Measurements from ENCODE around the gene SYTL5.

The SYTL5 gene

DNA sequence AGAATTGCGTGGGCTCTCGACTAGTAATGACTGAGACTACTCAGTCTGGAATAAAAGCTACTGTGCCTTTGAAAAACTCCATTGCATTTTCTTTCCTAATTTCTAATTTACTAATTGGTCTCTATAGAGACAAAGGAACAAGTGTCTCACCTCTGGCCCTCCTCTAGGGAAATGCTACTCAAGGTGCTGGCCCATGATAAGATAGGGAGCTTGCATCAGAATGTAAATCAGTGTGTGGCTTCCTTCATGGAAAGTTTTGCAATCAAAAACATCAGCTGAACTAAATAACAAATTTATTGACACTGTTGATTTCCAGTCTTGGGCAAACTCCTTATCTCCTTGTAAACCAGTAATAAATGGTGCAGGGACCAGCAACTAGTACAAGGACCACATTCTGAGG is 132.5 kb downstream of the SYTL5 start:
- Histone ChIP-seq H3K9me3 (ENCODE audit: control insufficient read depth, low read length) (no peaks in the 10 kb centered on the region), H3K27ac (ENCODE audit: low read depth, low read length, severe bottlenecking) (no peak overlapping the region), H3K4me3 (ENCODE audit: extremely low read depth, insufficient read depth, low read length, poor library complexity, severe bottlenecking) (no peak overlapping the region), H3K36me3 (ENCODE audit: control insufficient read depth, insufficient read depth, low read length) (no peaks in the 10 kb centered on the region), H3K4me1 (ENCODE audit: control insufficient read depth, insufficient read depth, low read length, poor library complexity, severe bottlenecking) (no peaks in the 10 kb centered on the region)
- 100% methylated on average over 2 of the region's 2 CpGs; no CpG with 5 or more reads in 1 of the 2 experiments for WGBS, 2 experiments (ENCODE audit: insufficient coverage in 2 of 2)

DNA sequence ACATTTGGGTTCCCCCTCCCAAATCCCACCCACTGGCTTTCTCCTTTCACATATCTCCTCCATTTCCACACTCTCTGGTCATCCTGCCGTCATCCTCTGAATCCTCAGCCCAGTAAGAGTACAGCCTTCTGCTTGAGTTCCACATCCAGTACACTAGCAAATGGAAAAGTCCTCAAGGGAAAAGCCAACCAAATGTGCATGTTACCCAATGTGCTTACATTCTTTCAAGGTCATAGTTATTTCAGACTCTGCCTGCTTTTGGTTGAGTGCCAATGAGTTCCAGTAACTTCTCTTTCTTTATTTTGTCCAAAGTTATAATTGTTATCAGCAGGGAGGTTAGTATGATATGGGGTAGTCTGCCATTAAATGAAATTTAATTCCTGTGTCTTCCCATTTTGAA is 136.3 kb downstream of the SYTL5 start:
- no peak overlapping the region for H3K4me3 ChIP-seq (ENCODE audit: extremely low read depth, insufficient read depth, low read length, poor library complexity, severe bottlenecking)
- no peaks in the 10 kb centered on the region for H3K36me3 ChIP-seq (ENCODE audit: control insufficient read depth, insufficient read depth, low read length)
- WGBS, 2 experiments (ENCODE audit: insufficient coverage in 2 of 2): 50 to 57% methylated on average over 1 of the region's 1 CpG
- no peaks in the 10 kb centered on the region for H3K9me3 ChIP-seq (ENCODE audit: control insufficient read depth, low read length)
- no peak overlapping the region for H3K27ac ChIP-seq (ENCODE audit: low read depth, low read length, severe bottlenecking)
- H3K4me1 ChIP-seq (ENCODE audit: control insufficient read depth, insufficient read depth, low read length, poor library complexity, severe bottlenecking): no peaks in the 10 kb centered on the region

DNA sequence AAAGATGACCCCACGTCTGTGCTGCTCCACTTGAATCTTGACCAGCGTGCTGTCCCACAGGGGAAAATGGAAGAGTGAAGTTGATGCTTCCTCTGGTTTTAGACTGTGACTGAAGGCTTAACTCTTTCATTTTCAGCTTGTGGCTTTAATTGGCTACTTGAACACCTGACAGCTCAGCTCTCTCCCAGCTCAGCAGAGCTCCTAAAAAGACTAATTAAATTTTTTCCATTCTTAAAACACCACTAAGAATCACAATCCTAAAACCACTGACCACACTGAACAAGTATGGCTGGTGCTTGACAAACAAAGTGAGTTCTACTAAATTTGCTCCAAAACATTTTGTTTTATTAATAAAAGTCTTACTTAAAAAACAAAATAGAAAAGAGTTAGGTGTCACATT is 142.7 kb downstream of the SYTL5 start:
- Histone ChIP-seq H3K36me3 (ENCODE audit: control insufficient read depth, insufficient read depth, low read length) (peaks cover 4% of the 10 kb centered on the region), H3K4me1 (ENCODE audit: control insufficient read depth, insufficient read depth, low read length, poor library complexity, severe bottlenecking) (no peaks in the 10 kb centered on the region), H3K4me3 (ENCODE audit: extremely low read depth, insufficient read depth, low read length, poor library complexity, severe bottlenecking) (no peak overlapping the region), H3K9me3 (ENCODE audit: control insufficient read depth, low read length) (no peaks in the 10 kb centered on the region), H3K27ac (ENCODE audit: low read depth, low read length, severe bottlenecking) (no peak overlapping the region)
- no CpG with 5 or more reads among the region's 2 CpGs for WGBS, 2 experiments (ENCODE audit: insufficient coverage in 2 of 2)

DNA sequence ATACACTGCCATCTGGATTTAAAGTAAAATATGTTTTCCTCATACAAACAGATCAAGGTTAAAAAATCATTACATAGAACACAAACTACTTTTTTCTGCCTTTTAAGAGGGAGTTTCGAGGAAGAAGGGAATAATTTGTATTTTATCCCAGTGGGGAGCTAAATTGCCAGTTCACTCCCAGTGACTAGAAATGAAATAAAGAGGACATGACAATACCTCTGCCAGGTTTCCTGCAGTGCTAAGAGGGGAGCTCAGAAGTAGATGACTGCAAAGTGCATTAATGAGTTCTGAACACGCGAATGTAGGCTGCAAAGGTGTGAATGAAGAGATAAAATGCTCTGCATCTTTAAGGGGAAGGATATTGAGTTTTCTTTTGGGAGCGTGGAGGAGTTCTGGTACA is 144.6 kb downstream of the SYTL5 start:
- H3K4me3 ChIP-seq (ENCODE audit: extremely low read depth, insufficient read depth, low read length, poor library complexity, severe bottlenecking): no peak overlapping the region
- no peak overlapping the region for H3K27ac ChIP-seq (ENCODE audit: low read depth, low read length, severe bottlenecking)
- 79 to 89% methylated on average over 2 to 3 of the region's 4 CpGs for WGBS, 2 experiments (ENCODE audit: insufficient coverage in 2 of 2)
- H3K9me3 ChIP-seq (ENCODE audit: control insufficient read depth, low read length): no peaks in the 10 kb centered on the region
- H3K4me1 ChIP-seq (ENCODE audit: control insufficient read depth, insufficient read depth, low read length, poor library complexity, severe bottlenecking): no peaks in the 10 kb centered on the region
- H3K36me3 ChIP-seq (ENCODE audit: control insufficient read depth, insufficient read depth, low read length): peaks cover 7% of the 10 kb centered on the region

DNA sequence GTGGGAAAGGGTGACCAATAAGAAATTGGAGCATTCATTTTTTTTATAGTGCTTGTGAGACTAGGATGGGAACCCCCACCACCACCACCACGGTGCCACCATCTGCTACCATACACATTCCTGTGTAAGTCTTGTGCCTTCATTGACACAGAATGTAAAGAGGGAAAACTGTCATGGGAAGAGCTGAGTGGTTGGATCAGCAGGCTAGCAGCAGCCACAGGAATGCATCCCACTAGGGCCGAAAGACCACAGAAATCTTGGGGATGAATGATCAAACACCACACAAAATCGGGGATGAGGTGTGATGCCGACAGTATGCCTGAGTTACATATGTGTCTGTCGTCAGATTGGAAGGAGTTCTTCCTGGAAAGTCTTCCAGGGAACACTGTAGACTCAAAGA is 145.1 kb downstream of the SYTL5 start:
- H3K4me3 ChIP-seq (ENCODE audit: extremely low read depth, insufficient read depth, low read length, poor library complexity, severe bottlenecking): no peak overlapping the region
- H3K36me3 ChIP-seq (ENCODE audit: control insufficient read depth, insufficient read depth, low read length): peaks cover 7% of the 10 kb centered on the region
- WGBS, 2 experiments (ENCODE audit: insufficient coverage in 2 of 2): 83 to 100% methylated on average over 1 to 2 of the region's 5 CpGs
- H3K9me3 ChIP-seq (ENCODE audit: control insufficient read depth, low read length): no peaks in the 10 kb centered on the region
- no peaks in the 10 kb centered on the region for H3K4me1 ChIP-seq (ENCODE audit: control insufficient read depth, insufficient read depth, low read length, poor library complexity, severe bottlenecking)
- H3K27ac ChIP-seq (ENCODE audit: low read depth, low read length, severe bottlenecking): no peak overlapping the region

DNA sequence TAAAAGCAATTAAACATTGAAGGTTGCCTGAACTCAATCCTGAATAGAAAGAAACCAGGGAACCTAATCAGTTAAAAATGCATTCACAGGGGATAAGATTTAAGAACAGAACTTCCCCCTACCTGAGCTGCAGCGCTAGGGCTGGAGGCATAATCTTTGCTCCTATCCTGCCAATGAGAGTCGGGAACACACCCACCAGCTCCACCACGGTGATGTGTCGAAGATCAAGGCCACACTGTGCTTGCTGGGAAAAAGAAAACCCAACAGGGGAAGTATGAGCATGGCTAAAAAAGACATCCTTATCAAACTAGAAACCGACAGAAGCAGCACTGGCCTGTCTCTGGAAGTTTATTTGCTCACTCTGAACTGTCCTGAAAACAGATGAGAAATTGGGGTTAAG is 148.0 kb downstream of the SYTL5 start:
- Histone ChIP-seq H3K4me3 (ENCODE audit: extremely low read depth, insufficient read depth, low read length, poor library complexity, severe bottlenecking) (no peak overlapping the region), H3K36me3 (ENCODE audit: control insufficient read depth, insufficient read depth, low read length) (peaks cover 7% of the 10 kb centered on the region), H3K9me3 (ENCODE audit: control insufficient read depth, low read length) (no peaks in the 10 kb centered on the region), H3K27ac (ENCODE audit: low read depth, low read length, severe bottlenecking) (no peak overlapping the region), H3K4me1 (ENCODE audit: control insufficient read depth, insufficient read depth, low read length, poor library complexity, severe bottlenecking) (no peaks in the 10 kb centered on the region)
- 80% methylated on average over 1 of the region's 5 CpGs; no CpG with 5 or more reads in 1 of the 2 experiments for WGBS, 2 experiments (ENCODE audit: insufficient coverage in 2 of 2)

DNA sequence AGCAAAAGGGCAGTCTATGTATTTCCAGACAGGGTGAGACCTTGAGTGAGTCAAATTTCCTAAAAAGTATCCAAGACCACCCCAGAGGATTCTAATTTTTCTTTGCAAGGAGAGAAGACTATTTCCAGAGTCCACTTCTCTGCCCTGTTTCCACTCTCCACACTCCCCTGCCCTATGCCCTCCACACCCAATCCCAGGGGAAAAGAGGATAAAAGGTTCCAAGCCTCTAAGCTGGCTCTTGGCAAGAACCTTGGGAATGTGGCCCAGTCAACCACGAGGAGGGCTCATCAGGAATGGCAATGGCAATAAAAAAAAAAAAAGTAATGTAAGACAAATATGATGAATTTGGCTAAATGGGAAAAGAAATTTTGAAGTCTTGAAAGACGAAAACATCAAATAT is 148.5 kb downstream of the SYTL5 start:
- Histone ChIP-seq H3K9me3 (ENCODE audit: control insufficient read depth, low read length) (no peaks in the 10 kb centered on the region), H3K36me3 (ENCODE audit: control insufficient read depth, insufficient read depth, low read length) (peaks cover 4% of the 10 kb centered on the region), H3K27ac (ENCODE audit: low read depth, low read length, severe bottlenecking) (no peak overlapping the region), H3K4me3 (ENCODE audit: extremely low read depth, insufficient read depth, low read length, poor library complexity, severe bottlenecking) (no peak overlapping the region), H3K4me1 (ENCODE audit: control insufficient read depth, insufficient read depth, low read length, poor library complexity, severe bottlenecking) (no peaks in the 10 kb centered on the region)
- no CpG with 5 or more reads among the region's 2 CpGs for WGBS, 2 experiments (ENCODE audit: insufficient coverage in 2 of 2)

DNA sequence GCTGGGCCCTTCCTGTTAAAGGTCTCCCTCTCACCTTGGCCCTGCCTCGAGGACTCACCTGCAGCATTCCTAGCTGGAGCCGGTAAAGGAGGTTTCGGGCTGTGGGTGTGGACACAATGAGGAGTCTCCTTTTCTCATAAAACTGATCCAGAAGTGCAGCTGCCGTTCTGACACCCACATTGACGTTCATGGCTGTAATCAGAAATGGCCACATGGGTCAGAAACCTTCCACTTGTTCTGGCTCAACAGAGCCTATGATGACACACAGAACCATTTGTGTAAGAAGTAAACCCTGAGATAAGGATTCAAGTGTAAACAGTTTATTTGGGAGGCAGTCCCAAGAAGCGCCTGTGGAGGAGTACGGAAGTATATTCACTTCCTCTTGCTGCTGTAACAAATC is 150.5 kb downstream of the SYTL5 start:
- Histone ChIP-seq H3K36me3 (ENCODE audit: control insufficient read depth, insufficient read depth, low read length) (peaks cover 3% of the 10 kb centered on the region), H3K4me1 (ENCODE audit: control insufficient read depth, insufficient read depth, low read length, poor library complexity, severe bottlenecking) (no peaks in the 10 kb centered on the region), H3K9me3 (ENCODE audit: control insufficient read depth, low read length) (no peaks in the 10 kb centered on the region), H3K27ac (ENCODE audit: low read depth, low read length, severe bottlenecking) (no peak overlapping the region), H3K4me3 (ENCODE audit: extremely low read depth, insufficient read depth, low read length, poor library complexity, severe bottlenecking) (no peak overlapping the region)
- 96 to 100% methylated on average over 2 to 5 of the region's 7 CpGs for WGBS, 2 experiments (ENCODE audit: insufficient coverage in 2 of 2)

DNA sequence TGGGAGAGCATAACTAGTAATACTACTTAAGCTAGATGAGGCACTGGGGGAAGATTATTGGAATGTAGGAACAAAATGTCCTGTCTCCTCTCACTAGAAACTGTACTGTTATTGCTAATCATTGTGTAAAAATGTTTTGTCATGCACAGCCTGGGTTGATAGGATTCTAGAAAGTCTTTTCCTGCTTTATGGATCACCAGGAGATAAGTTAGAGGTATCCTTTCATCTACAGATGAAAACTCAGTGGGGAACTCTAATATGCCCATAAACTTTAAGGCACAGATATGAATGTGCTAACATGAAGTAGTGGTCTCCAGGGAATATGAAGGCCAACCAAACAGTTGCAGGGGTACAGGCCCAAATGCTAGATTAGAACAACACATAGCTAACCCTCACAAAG is 156.8 kb downstream of the SYTL5 start:
- Histone ChIP-seq H3K27ac (ENCODE audit: low read depth, low read length, severe bottlenecking) (no peak overlapping the region), H3K4me3 (ENCODE audit: extremely low read depth, insufficient read depth, low read length, poor library complexity, severe bottlenecking) (no peak overlapping the region), H3K9me3 (ENCODE audit: control insufficient read depth, low read length) (no peaks in the 10 kb centered on the region), H3K4me1 (ENCODE audit: control insufficient read depth, insufficient read depth, low read length, poor library complexity, severe bottlenecking) (no peaks in the 10 kb centered on the region), H3K36me3 (ENCODE audit: control insufficient read depth, insufficient read depth, low read length) (peaks cover 1% of the 10 kb centered on the region)

DNA sequence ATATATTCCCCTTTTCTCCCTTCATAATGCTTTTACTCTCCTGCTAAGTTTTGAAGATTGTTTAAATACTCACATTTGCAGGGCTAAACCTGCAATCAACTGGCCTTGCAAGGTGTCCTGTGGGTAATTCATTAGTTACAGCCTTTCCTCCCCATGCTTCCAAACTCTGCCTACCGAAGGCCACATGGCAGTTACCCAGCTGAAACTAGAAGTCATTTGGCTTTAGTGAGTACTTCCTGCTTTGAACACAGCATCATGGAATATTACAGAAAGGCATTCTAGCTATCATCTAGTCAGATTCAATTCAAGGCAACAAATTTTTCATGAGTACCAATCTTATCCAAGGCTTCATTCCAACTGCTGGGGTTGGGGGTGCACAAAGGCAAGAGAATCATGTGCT is 158.7 kb downstream of the SYTL5 start:
- H3K27ac ChIP-seq (ENCODE audit: low read depth, low read length, severe bottlenecking): no peak overlapping the region
- no peaks in the 10 kb centered on the region for H3K9me3 ChIP-seq (ENCODE audit: control insufficient read depth, low read length)
- H3K4me1 ChIP-seq (ENCODE audit: control insufficient read depth, insufficient read depth, low read length, poor library complexity, severe bottlenecking): no peaks in the 10 kb centered on the region
- H3K4me3 ChIP-seq (ENCODE audit: extremely low read depth, insufficient read depth, low read length, poor library complexity, severe bottlenecking): no peak overlapping the region
- H3K36me3 ChIP-seq (ENCODE audit: control insufficient read depth, insufficient read depth, low read length): peaks cover 3% of the 10 kb centered on the region
- no CpG with 5 or more reads among the region's 1 CpG for WGBS, 2 experiments (ENCODE audit: insufficient coverage in 2 of 2)

DNA sequence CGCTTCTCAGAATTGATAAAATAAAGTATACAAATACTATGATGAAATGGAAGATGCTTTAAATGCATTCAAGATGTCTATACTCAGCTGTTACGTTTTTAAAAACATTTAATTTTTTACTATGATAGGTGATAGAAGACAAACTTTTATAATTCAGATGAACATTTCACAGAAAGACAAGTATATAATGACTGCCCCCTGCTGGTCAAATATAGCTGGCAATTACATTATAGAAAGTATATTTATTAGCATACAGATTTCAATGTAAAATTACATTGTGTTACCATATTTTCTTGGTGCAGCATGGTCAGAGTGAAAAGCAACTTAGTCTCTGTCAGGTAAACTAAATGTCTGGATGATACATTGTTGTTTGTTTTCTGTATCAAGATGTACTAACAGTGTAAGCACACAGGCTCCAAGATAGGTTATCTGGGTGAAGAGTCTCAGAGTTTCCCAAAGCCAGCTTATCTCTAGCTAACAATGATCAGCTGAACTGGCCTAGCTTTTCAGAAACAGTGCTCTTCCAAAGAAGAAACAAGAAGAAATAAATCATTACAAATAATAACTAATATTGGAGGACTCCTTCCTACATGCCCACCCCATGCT is 160.2 kb downstream of the SYTL5 start:
- no peaks in the 10 kb centered on the region for H3K9me3 ChIP-seq (ENCODE audit: control insufficient read depth, low read length)
- no peak overlapping the region for H3K4me3 ChIP-seq (ENCODE audit: extremely low read depth, insufficient read depth, low read length, poor library complexity, severe bottlenecking)
- no peaks in the 10 kb centered on the region for H3K4me1 ChIP-seq (ENCODE audit: control insufficient read depth, insufficient read depth, low read length, poor library complexity, severe bottlenecking)
- peaks cover 3% of the 10 kb centered on the region for H3K36me3 ChIP-seq (ENCODE audit: control insufficient read depth, insufficient read depth, low read length)
- no peak overlapping the region for H3K27ac ChIP-seq (ENCODE audit: low read depth, low read length, severe bottlenecking)
- no CpG with 5 or more reads among the region's 2 CpGs for WGBS, 2 experiments (ENCODE audit: insufficient coverage in 2 of 2)

Data from mesodermal cell (in vitro differentiated cells).